Fibroblast of the aortic adventitia (primary cell): Measurements from ENCODE around the gene ELFN2. TPM values are rescaled to one million over a fixed set of nuclear protein-coding genes. Genes with fewer than 3 reads are reported as not detected.

Source experiments
- DNase-seq: peaks from one replicate; pipeline ENCODE4 v3.0.0-alpha.2; 2010; ENCODE audit warnings: low read depth
- H3K4me3 ChIP-seq: 2 replicates; pipeline ENCODE4 v1.5.1; 2011; ENCODE audit warnings: low read depth, mild to moderate bottlenecking, control low read depth, low read length, moderate library complexity
- CTCF ChIP-seq: IDR thresholded peaks from 2 replicates; pipeline ENCODE4 v1.5.1; 2011; ENCODE audit warnings: mild to moderate bottlenecking, low read length, control low read depth, inconsistent platforms; ENCODE audit not compliant: insufficient read depth
- total RNA-seq: library from RNA; depleted of rRNA; stranded (reverse); fragments of >200 nt; gene quantifications from 2 replicates; pipeline ENCODE4 v1.2.3, GENCODE V29; 2012; ENCODE audit warnings: low replicate concordance

Gene ELFN2
- total RNA-seq, 1 donor: 0.18 TPM

DNA sequence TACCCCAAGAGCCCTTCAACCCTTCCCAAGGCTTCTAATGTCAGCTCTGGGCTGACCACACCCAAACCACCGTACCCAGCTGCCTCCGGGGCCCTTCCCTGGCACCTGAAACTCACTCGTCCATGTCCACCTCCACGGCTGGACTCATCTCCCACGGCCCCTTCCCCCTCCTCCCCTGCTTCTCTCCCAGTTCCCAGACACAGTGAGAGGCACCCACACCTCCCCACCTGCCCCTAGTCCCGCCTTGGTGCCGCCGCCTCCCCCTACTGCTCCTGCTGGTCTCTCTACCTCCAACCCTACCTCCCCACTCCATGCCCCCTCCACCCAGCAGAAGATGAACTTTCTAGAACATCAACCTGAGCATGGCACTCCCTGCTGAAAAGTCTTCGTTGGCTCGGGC is 39.5 kb downstream of the ELFN2 start:
- no peak overlapping the region for H3K4me3 ChIP-seq
- no peak for DNase-seq
- no peak for TF ChIP-seq CTCF

DNA sequence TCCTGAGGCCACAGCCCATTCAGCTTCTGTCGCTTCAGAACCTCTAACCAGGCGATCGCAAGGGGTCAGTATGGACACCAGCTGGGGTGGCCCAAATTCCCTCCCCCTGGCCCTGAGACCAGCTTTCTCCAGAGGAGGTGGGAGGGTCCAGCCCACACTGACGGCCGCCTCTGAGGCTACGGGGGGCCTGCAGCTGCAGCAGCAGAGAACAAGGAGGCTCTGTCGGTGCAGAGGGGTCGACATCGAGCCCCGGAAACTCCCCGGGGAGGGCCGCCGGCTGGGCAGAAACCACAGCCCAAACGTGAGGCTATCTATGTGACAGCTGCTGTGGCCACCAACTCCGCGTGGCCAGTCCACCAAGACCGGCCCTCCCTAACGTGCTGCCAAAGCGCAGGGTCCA is 40.8 kb downstream of the ELFN2 start:
- no peak for TF ChIP-seq CTCF
- no peak for DNase-seq

GRCh38 chr22:37384691-37385090 is 42.6 kb downstream of the ELFN2 start:
- H3K4me3 ChIP-seq: no peak overlapping the region
- TF ChIP-seq CTCF: no peak
- DNase-seq: no peak

More for the DNA sequence above, 40.8 kb downstream of the ELFN2 start:
- H3K4me3 ChIP-seq: no peak overlapping the region

DNA sequence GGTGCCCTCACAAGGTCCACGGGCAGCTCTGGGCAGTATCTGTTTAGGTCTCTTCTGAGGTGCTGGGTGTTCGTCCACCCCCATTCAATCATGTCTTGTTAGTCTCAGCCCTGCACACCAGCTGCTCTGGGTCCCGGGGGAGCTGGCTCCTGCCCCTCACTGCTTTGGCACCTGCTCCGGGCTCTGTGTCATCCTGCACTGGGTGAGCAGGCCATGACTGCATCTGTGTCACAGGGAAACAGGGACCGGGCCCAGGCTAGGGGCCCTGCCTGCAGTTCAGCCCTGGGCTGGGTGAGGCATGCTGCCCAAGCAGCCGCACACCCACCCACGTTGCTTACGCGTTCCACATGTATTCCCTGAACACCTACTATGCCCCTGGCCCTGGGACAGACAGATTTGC is 43.9 kb downstream of the ELFN2 start:
- no peak for DNase-seq
- TF ChIP-seq CTCF: no peak
- no peak overlapping the region for H3K4me3 ChIP-seq

DNA sequence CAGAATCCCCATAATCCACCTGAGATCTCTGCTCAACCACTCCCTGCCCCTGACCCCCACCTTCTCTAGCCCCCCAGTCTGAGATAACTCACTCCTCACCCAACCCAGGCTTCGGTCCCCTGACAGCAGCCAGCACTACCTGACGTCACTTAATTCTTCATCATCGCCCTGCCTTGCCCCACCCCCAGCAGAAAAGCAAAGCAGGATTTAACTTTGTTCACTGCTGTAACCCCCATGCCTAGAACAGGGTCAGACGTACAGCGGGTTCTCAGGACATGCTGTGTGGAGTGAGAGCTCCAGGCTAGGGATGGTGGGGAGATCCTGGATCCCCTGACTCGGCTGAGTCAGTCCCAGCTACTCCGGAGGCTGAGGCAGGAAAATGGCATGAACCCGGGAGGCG is 45.8 kb downstream of the ELFN2 start:
- no peak for DNase-seq
- TF ChIP-seq CTCF: no peak
- H3K4me3 ChIP-seq: no peak overlapping the region

DNA sequence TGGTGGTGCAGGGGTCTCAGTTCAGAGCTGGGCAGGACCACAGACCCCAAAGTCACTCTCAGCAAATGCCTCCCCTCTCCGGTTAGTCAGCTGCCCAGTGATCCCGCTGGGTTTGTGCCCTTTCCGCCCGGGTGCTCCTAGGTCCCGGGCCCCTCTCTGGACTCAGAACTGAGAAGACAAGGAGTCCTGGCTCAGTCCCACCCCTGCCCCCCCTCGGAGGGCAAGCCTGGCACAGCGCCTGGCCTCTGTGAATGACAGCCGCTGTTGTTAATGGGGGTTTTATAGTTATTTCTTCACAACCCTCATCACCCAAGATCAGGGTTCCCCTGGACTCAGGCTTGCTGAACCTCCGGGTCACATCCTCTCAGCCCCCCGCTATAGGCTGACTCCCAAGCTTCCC is 47.6 kb downstream of the ELFN2 start:
- TF ChIP-seq CTCF: no peak
- DNase-seq: no peak
- H3K4me3 ChIP-seq: no peak overlapping the region

- no peak overlapping the region for H3K4me3 ChIP-seq
- TF ChIP-seq CTCF: no peak
- DNase-seq: no peak
Measured at GRCh38 chr22:37379085-37379484, 48.2 kb downstream of the ELFN2 start.
